ENCODE results near the gene MVB12B. TPM values are rescaled to one million over a fixed set of nuclear protein-coding genes. Genes with fewer than 3 reads are reported as not detected.

The MVB12B gene
- total and polyA plus RNA-seq, 2 of the 8 experiments (the other 6 are each of a cell fraction or from before 2014, with no cell fraction given): 2.6 to 5.0 TPM

- TF ChIP-seq RXRA (IDR thresholded peaks at IDR 0.05; ENCODE audit: insufficient read depth, low read depth, low read length) (no peak), TEAD4 (IDR thresholded peaks at IDR 0.05; ENCODE audit: low read depth, low read length) (no peak), RBBP5 (IDR thresholded peaks at IDR 0.05; ENCODE audit: borderline replicate concordance, low read depth, low read length) (no peak), TAF7 (optimal IDR thresholded peaks at IDR 0.05; ENCODE audit: borderline replicate concordance, low read depth, low read length) (no peak)
These were observed 180.9 kb downstream of the MVB12B start (continued) for GRCh38 chr9:126507318-126508109.
